Body of pancreas (tissue), 4 donors: ENCODE data around the gene RIMBP2.

Source experiments
- POLR2A ChIP-seq, 3 donors: fragments of 450-650 bp; IDR thresholded peaks; one replicate each; pipeline ENCODE4 v1.6.1; 2016; ENCODE audit warnings: antibody characterized with exemption in 3 of 3, mild to moderate bottlenecking in 2 of 3
- TF ChIP-seq, protein P1 (sequence below), 7 experiments: fragments of 450-650 bp in 4 of 7; fragments of 200-600 bp in 3 of 7; sonication (generic) in 3 of 7; IDR thresholded peaks; one replicate each; pipeline ENCODE4 v1.5.1; 2016 to 2019; ENCODE audit warnings: antibody characterized with exemption in 7 of 7

DNA sequence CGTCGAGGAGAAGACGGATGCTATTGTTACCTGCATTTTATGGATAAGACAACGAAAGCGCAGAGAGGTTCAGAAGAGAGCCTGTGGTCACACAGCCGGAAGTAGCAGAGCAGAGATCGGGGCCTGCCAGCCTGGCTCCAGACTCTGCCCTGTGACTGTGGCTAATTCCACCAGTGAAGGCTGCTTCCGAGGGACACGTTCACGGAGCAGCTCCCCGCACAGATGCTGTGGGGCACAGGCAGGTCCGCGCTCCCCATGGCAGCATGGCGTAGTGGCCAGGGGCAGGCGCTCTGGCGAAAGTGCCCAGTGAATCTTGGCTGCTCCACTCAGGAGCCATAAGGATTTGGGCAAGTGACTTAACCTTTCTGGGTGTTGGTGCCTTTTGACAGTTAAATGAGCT lies 9.8 kb downstream of the RIMBP2 start:
- TF ChIP-seq, protein P1, sequence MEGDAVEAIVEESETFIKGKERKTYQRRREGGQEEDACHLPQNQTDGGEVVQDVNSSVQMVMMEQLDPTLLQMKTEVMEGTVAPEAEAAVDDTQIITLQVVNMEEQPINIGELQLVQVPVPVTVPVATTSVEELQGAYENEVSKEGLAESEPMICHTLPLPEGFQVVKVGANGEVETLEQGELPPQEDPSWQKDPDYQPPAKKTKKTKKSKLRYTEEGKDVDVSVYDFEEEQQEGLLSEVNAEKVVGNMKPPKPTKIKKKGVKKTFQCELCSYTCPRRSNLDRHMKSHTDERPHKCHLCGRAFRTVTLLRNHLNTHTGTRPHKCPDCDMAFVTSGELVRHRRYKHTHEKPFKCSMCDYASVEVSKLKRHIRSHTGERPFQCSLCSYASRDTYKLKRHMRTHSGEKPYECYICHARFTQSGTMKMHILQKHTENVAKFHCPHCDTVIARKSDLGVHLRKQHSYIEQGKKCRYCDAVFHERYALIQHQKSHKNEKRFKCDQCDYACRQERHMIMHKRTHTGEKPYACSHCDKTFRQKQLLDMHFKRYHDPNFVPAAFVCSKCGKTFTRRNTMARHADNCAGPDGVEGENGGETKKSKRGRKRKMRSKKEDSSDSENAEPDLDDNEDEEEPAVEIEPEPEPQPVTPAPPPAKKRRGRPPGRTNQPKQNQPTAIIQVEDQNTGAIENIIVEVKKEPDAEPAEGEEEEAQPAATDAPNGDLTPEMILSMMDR (IDR thresholded peaks at IDR 0.05) = no peak
- TF ChIP-seq POLR2A (IDR thresholded peaks at IDR 0.05) = no peak
